IMR-90 (cell line): ENCODE measurements around the gene SLC15A1. TPM values are rescaled to one million over a fixed set of nuclear protein-coding genes. Genes with fewer than 3 reads are reported as not detected.

ENCODE experiments used
- ATAC-seq: fragments of 200-7000 bp; cut with Tn5 transposase; 2 replicates; pipeline ENCODE4 v1.9.1; 2020; ENCODE audit warnings: low read depth, mild to moderate bottlenecking, moderate library complexity
- BruUV-seq: library from RNA; stranded (reverse); fragments of 400-500 nt; replicated peaks from 2 replicates; lab custom pipeline; 2021; lab: Mats Ljungman, UMichigan
- CTCF ChIA-PET: fragments of 300-600 bp; formaldehyde crosslinking; extraction: SDS; loops from one replicate; lab custom pipeline; 2021; ENCODE audit warnings: antibody characterized with exemption; lab: Yijun Ruan, JAX
- POLR2A ChIA-PET: fragments of 300-600 bp; sonication (Branson Sonifier 250); formaldehyde crosslinking; loops from one replicate; lab custom pipeline; 2022; ENCODE audit warnings: antibody characterized with exemption; ENCODE audit not compliant: unreplicated experiment; lab: Charles Lee
- DNase-seq: peaks from one replicate; pipeline ENCODE4 v3.0.0; 2013
- H2AFZ ChIP-seq: replicated peaks from 2 replicates; pipeline ENCODE3; 2013; ENCODE audit warnings: low read length, mild to moderate bottlenecking; ENCODE audit not compliant: poor library complexity
- H2AK5ac ChIP-seq: 2 replicates; pipeline ENCODE4 v1.6.1; 2013; ENCODE audit warnings: low read depth, low read length, inconsistent platforms
- H2AK9ac ChIP-seq: replicated peaks from 2 replicates; pipeline ENCODE3; 2013; ENCODE audit warnings: mild to moderate bottlenecking, low read depth, low read length, moderate library complexity; ENCODE audit not compliant: poor library complexity
- H2BK120ac ChIP-seq: 2 replicates; pipeline ENCODE4 v1.6.1; 2013; ENCODE audit warnings: low read depth, low read length, inconsistent platforms
- H2BK15ac ChIP-seq: 3 replicates; pipeline ENCODE4 v1.6.1; 2013; ENCODE audit warnings: low read depth, low read length, inconsistent platforms
- H2BK20ac ChIP-seq: 2 replicates; pipeline ENCODE4 v1.6.1; 2013; ENCODE audit warnings: low read depth, mild to moderate bottlenecking, inconsistent platforms, low read length, moderate library complexity
- H2BK5ac ChIP-seq: 2 replicates; pipeline ENCODE4 v1.6.1; 2013; ENCODE audit warnings: mild to moderate bottlenecking, low read depth, low read length, inconsistent platforms; ENCODE audit not compliant: poor library complexity, severe bottlenecking
- H3K14ac ChIP-seq: replicated peaks from 2 replicates; pipeline ENCODE4 v1.6.1; 2013; ENCODE audit warnings: low read depth, low read length, inconsistent platforms
- H3K18ac ChIP-seq: 2 replicates; pipeline ENCODE4 v1.6.1; 2013; ENCODE audit warnings: low read depth, low read length, control low read depth
- H3K23ac ChIP-seq: 2 replicates; pipeline ENCODE4 v1.6.1; 2013; ENCODE audit warnings: low read depth, low read length, inconsistent platforms
- H3K27ac ChIP-seq: 2 replicates; pipeline ENCODE4 v1.5.1; 2013; ENCODE audit warnings: mild to moderate bottlenecking, control low read depth, low read length; ENCODE audit not compliant: insufficient read depth
- H3K27me3 ChIP-seq: 2 replicates; pipeline ENCODE4 v1.6.1; 2013; ENCODE audit warnings: low read length; ENCODE audit not compliant: control insufficient read depth, insufficient read depth
- H3K36me3 ChIP-seq: 2 replicates; pipeline ENCODE4 v1.6.1; 2013; ENCODE audit warnings: low read length, mixed read lengths; ENCODE audit not compliant: control insufficient read depth, insufficient read depth
- H3K4ac ChIP-seq: 2 replicates; pipeline ENCODE4 v1.6.1; 2013; ENCODE audit warnings: low read depth, low read length, inconsistent platforms
- H3K4me1 ChIP-seq: 2 replicates; pipeline ENCODE4 v1.6.1; 2013; ENCODE audit warnings: low read length, mixed read lengths; ENCODE audit not compliant: control insufficient read depth, insufficient read depth
- H3K4me2 ChIP-seq: 2 replicates; pipeline ENCODE4 v1.6.1; 2013; ENCODE audit warnings: low read depth, mild to moderate bottlenecking, control low read depth, low read length, moderate library complexity
- H3K4me3 ChIP-seq: 2 replicates; pipeline ENCODE4 v1.5.1; 2013; ENCODE audit warnings: low read depth, mild to moderate bottlenecking, control low read depth, low read length, moderate library complexity; ENCODE audit not compliant: insufficient read depth
- H3K56ac ChIP-seq: 2 replicates; pipeline ENCODE4 v1.6.1; 2013; ENCODE audit warnings: low read length, inconsistent platforms; ENCODE audit not compliant: insufficient read depth; ENCODE audit errors: extremely low read depth
- H3K79me1 ChIP-seq, 2 experiments: 2 replicates each; pipeline ENCODE4 v1.6.1; 2013; ENCODE audit warnings: low read length in 2 of 2, inconsistent platforms in 1 of 2, low read depth in 1 of 2
- H3K9ac ChIP-seq: 2 replicates; pipeline ENCODE4 v1.6.1; 2013; ENCODE audit warnings: low read depth, low read length, control low read depth
- H3K9me1 ChIP-seq: 2 replicates; pipeline ENCODE4 v1.6.1; 2013; ENCODE audit warnings: low read length, inconsistent platforms; ENCODE audit not compliant: insufficient read depth
- H3K9me3 ChIP-seq: 2 replicates; pipeline ENCODE4 v1.6.1; 2013; ENCODE audit warnings: low read length; ENCODE audit not compliant: control insufficient read depth, insufficient read depth
- H4K20me1 ChIP-seq: 2 replicates; pipeline ENCODE4 v1.6.1; 2013; ENCODE audit warnings: low read length, inconsistent platforms; ENCODE audit not compliant: insufficient read depth
- H4K5ac ChIP-seq: 2 replicates; pipeline ENCODE4 v1.6.1; 2013; ENCODE audit warnings: mild to moderate bottlenecking, low read depth, low read length, control low read depth
- H4K8ac ChIP-seq, 2 experiments: 2 replicates each; pipeline ENCODE4 v1.6.1; 2013; ENCODE audit warnings: low read depth in 2 of 2, low read length in 2 of 2, control low read depth in 1 of 2, inconsistent platforms in 1 of 2
- H4K91ac ChIP-seq: 2 replicates; pipeline ENCODE4 v1.6.1; 2013; ENCODE audit warnings: low read depth, low read length, inconsistent platforms; ENCODE audit not compliant: insufficient read depth
- CHD1 ChIP-seq: IDR thresholded peaks from 2 replicates; pipeline ENCODE4 v1.6.1; 2012; ENCODE audit warnings: low read depth, low read length, improper control_type of control experiment
- FOS ChIP-seq: fragments of 150-350 bp; IDR thresholded peaks from 2 replicates; pipeline ENCODE4 v1.6.1; 2016; ENCODE audit warnings: low read depth, low read length
- MAFK ChIP-seq: IDR thresholded peaks from 2 replicates; pipeline ENCODE4 v1.6.1; 2012; ENCODE audit warnings: low read depth, low read length, improper control_type of control experiment
- MAZ ChIP-seq: IDR thresholded peaks from 2 replicates; pipeline ENCODE4 v1.6.1; 2012; ENCODE audit warnings: low read depth, mild to moderate bottlenecking, low read length, improper control_type of control experiment, moderate library complexity, borderline replicate concordance
- NFE2L2 ChIP-seq: fragments of 150-350 bp; IDR thresholded peaks from 2 replicates; pipeline ENCODE4 v1.6.1; 2016; ENCODE audit warnings: low read depth, mild to moderate bottlenecking, low read length
- RCOR1 ChIP-seq: IDR thresholded peaks from 2 replicates; pipeline ENCODE4 v1.6.1; 2012; ENCODE audit warnings: mild to moderate bottlenecking, low read length, improper control_type of control experiment; ENCODE audit not compliant: insufficient replicate concordance
- RFX5 ChIP-seq: IDR thresholded peaks from 2 replicates; pipeline ENCODE4 v1.8.0; 2012; ENCODE audit warnings: low read depth, mild to moderate bottlenecking, low read length, moderate library complexity
- WGBS, 2 experiments: methylation state at CpG; one replicate each; pipeline versions ENCODE4 v1.1.5 to v1.1.7; 2013; ENCODE audit warnings: missing lambda C conversion rate in 2 of 2; ENCODE audit not compliant: insufficient read length in 1 of 2; ENCODE audit errors: extremely low coverage in 2 of 2; 5-methylcytosine and 5-hydroxymethylcytosine counted together
- dilution Hi-C: fragments of 300-500 bp; cut with HindIII; formaldehyde crosslinking; loops from one replicate; pipeline ENCODE4 v1.14.3; 2018; ENCODE audit warnings: low sequenced_read_pairs; ENCODE audit not compliant: unreplicated experiment
- in situ Hi-C: fragments of 300-500 bp; cut with MboI; formaldehyde crosslinking; loops from 3 replicates; pipeline ENCODE4 v1.14.3; 2019; ENCODE audit warnings: low sequenced_read_pairs, inconsistent platforms, mixed read lengths
- intact Hi-C: fragments of 100-400 bp; cut with micrococcal nuclease; formaldehyde crosslinking; loops from 2 replicates; pipeline ENCODE4 v1.10.0; 2022
- polyA plus RNA-seq, 3 experiments: library from polyadenylated mRNA; depleted of rRNA; stranded (reverse); fragments of >200 nt; gene quantifications; 2 replicates each; pipeline ENCODE4 v1.2.3, GENCODE V29; 2012; ENCODE audit warnings: low replicate concordance in 1 of 3
- total RNA-seq: library from RNA; depleted of rRNA; stranded (reverse); fragments of >200 nt; gene quantifications from 2 replicates; pipeline ENCODE4 v1.2.3, GENCODE V29; 2012
- TF ChIP-seq, protein P1 (sequence below): conservative IDR thresholded peaks from 2 replicates; pipeline ENCODE4 v1.5.1; 2012; ENCODE audit warnings: mild to moderate bottlenecking, low read depth, low read length, improper control_type of control experiment
- TF ChIP-seq, protein P2 (sequence below): fragments of 150-350 bp; IDR thresholded peaks from 2 replicates; pipeline ENCODE4 v1.6.1; 2017; ENCODE audit warnings: mild to moderate bottlenecking, antibody characterized with exemption, low read length, low read depth
- TF ChIP-seq, protein P3 (sequence below): fragments of 150-350 bp; IDR thresholded peaks from 2 replicates; pipeline ENCODE4 v1.6.1; 2016; ENCODE audit warnings: low read depth, mild to moderate bottlenecking, low read length, moderate library complexity, borderline replicate concordance

Gene SLC15A1
- total and polyA plus RNA-seq, 2 of the 4 experiments (the other 2 are of a cell fraction), result not detected

DNA sequence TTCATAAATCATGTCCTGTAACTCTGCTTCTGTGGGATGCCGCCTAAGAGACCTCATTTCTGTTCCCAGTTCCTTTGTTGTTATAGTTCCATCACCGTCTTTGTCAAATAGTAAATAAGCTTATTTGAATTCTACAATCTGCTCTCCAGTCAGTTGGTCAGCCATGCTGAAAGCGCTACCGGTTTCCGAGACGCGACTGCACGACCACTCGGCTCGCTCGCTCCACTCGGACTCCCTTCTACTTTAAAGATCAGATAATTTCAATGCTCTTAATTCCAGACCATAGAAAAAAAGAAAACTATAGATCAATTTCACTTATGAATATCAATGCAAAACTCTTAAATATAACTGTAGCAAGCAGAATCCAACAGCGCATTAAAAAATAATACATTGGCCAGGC, 111.4 kb downstream of the SLC15A1 start:
- intact Hi-C loops (no loop called here), dilution Hi-C loops (no loop called here), in situ Hi-C loops (no loop called here)
- DNase-seq (no peak), ATAC-seq (no peak)
- Histone ChIP-seq H3K14ac (no peak overlapping the region), H3K27me3 (peaks cover 8% of the 10 kb centered on the region), H3K56ac (no peak overlapping the region), H2BK20ac (no peak overlapping the region), H4K8ac (no peak overlapping the region), H3K18ac (no peak overlapping the region), H3K9me3 (no peaks in the 10 kb centered on the region), H2AFZ (no peak overlapping the region), H3K36me3 (no peaks in the 10 kb centered on the region), H2BK15ac (no peak overlapping the region), H4K20me1 (no peaks in the 10 kb centered on the region), H3K4me1 (no peaks in the 10 kb centered on the region), H3K4me3 (no peak overlapping the region), H4K91ac (no peak overlapping the region), H3K4me2 (no peak overlapping the region), H2AK9ac (no peak overlapping the region), H4K5ac (no peak overlapping the region), H3K4ac (no peak overlapping the region), H3K9me1 (no peaks in the 10 kb centered on the region), H2AK5ac (no peak overlapping the region), H3K27ac (no peak overlapping the region), H3K23ac (no peak overlapping the region), H2BK5ac (no peak overlapping the region), H3K79me1 (no peaks in the 10 kb centered on the region), H2BK120ac (no peak overlapping the region), H3K9ac (no peak overlapping the region)
- WGBS, 2 experiments, result no CpG with 5 or more reads among the region's 13 CpGs
- BruUV-seq, result no TSS peak
- POLR2A ChIA-PET, result no interaction called here
- TF ChIP-seq RFX5 (no peak), MAZ (no peak), FOS (no peak), MAFK (no peak), NFE2L2 (no peak), CHD1 (no peak), RCOR1 (no peak)
- TF ChIP-seq, protein P1, sequence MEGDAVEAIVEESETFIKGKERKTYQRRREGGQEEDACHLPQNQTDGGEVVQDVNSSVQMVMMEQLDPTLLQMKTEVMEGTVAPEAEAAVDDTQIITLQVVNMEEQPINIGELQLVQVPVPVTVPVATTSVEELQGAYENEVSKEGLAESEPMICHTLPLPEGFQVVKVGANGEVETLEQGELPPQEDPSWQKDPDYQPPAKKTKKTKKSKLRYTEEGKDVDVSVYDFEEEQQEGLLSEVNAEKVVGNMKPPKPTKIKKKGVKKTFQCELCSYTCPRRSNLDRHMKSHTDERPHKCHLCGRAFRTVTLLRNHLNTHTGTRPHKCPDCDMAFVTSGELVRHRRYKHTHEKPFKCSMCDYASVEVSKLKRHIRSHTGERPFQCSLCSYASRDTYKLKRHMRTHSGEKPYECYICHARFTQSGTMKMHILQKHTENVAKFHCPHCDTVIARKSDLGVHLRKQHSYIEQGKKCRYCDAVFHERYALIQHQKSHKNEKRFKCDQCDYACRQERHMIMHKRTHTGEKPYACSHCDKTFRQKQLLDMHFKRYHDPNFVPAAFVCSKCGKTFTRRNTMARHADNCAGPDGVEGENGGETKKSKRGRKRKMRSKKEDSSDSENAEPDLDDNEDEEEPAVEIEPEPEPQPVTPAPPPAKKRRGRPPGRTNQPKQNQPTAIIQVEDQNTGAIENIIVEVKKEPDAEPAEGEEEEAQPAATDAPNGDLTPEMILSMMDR, result no peak
- TF ChIP-seq, protein P2, sequence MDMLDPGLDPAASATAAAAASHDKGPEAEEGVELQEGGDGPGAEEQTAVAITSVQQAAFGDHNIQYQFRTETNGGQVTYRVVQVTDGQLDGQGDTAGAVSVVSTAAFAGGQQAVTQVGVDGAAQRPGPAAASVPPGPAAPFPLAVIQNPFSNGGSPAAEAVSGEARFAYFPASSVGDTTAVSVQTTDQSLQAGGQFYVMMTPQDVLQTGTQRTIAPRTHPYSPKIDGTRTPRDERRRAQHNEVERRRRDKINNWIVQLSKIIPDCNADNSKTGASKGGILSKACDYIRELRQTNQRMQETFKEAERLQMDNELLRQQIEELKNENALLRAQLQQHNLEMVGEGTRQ, result no peak
- TF ChIP-seq, protein P3, sequence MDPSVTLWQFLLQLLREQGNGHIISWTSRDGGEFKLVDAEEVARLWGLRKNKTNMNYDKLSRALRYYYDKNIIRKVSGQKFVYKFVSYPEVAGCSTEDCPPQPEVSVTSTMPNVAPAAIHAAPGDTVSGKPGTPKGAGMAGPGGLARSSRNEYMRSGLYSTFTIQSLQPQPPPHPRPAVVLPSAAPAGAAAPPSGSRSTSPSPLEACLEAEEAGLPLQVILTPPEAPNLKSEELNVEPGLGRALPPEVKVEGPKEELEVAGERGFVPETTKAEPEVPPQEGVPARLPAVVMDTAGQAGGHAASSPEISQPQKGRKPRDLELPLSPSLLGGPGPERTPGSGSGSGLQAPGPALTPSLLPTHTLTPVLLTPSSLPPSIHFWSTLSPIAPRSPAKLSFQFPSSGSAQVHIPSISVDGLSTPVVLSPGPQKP, result no peak
- CTCF ChIA-PET, result no interaction called here
